SU-DHL-6 (cell line): Measurements from ENCODE around the gene TNFRSF11A.

Experiments used
- H2AFZ ChIP-seq: fragments of 200-600 bp; sonication (generic); 2 replicates; pipeline ENCODE4 v1.6.1; 2014; ENCODE audit warnings: low read depth, mild to moderate bottlenecking, moderate library complexity, mixed read lengths, antibody characterized with exemption, low read length; ENCODE audit not compliant: severe bottlenecking
- H3F3A ChIP-seq: fragments of 200-600 bp; shearing (Covaris generic); 2 replicates; pipeline ENCODE4 v1.6.0; 2016; ENCODE audit warnings: antibody characterized with exemption, mild to moderate bottlenecking; ENCODE audit not compliant: insufficient read depth
- H3K27ac ChIP-seq: fragments of 200-600 bp; sonication (generic); 2 replicates; pipeline ENCODE4 v1.5.1; 2016; ENCODE audit warnings: low read depth, mild to moderate bottlenecking, low read length, moderate library complexity, mixed read lengths
- H3K27me3 ChIP-seq: fragments of 200-600 bp; sonication (generic), shearing (Covaris generic); 2 replicates; pipeline ENCODE4 v1.6.0; 2014; ENCODE audit warnings: mild to moderate bottlenecking, low read length
- H3K36me3 ChIP-seq: fragments of 200-600 bp; sonication (generic); 2 replicates; pipeline ENCODE4 v1.6.1; 2014; ENCODE audit warnings: mild to moderate bottlenecking, low read length, mixed read lengths
- H3K4me2 ChIP-seq: fragments of 300-600, 200-600 bp; shearing (Covaris generic), sonication (generic); 2 replicates; pipeline ENCODE4 v1.6.0; 2014; ENCODE audit warnings: low read length, low read depth, mild to moderate bottlenecking; ENCODE audit not compliant: poor library complexity, severe bottlenecking
- H3K4me3 ChIP-seq: fragments of 200-600 bp; sonication (generic); 2 replicates; pipeline ENCODE4 v1.5.1; 2014; ENCODE audit warnings: antibody characterized with exemption, low read length, mild to moderate bottlenecking, mixed read lengths; ENCODE audit not compliant: insufficient read depth, poor library complexity, severe bottlenecking
- H3K79me2 ChIP-seq: fragments of 200-600 bp; sonication (generic); 2 replicates; pipeline ENCODE4 v1.6.1; 2014; ENCODE audit warnings: mild to moderate bottlenecking, low read length, moderate library complexity; ENCODE audit not compliant: insufficient read depth
- H3K9ac ChIP-seq: fragments of 200-600 bp; sonication (generic); 2 replicates; pipeline ENCODE4 v1.7.0; 2014; ENCODE audit warnings: mild to moderate bottlenecking, low read length
- H3K9me2 ChIP-seq: fragments of 200-600 bp; sonication (generic); replicated peaks from 2 replicates; pipeline ENCODE4 v1.6.1; 2014; ENCODE audit warnings: low read length; ENCODE audit not compliant: insufficient read depth
- H3K9me3 ChIP-seq: fragments of 200-600 bp; sonication (generic); 2 replicates; pipeline ENCODE4 v1.6.1; 2014; ENCODE audit warnings: low read length, mixed read lengths; ENCODE audit not compliant: insufficient read depth
- H4K20me1 ChIP-seq: fragments of 200-600 bp; sonication (generic); 2 replicates; pipeline ENCODE4 v1.6.1; 2014; ENCODE audit warnings: low read depth, mild to moderate bottlenecking, antibody characterized with exemption, low read length, moderate library complexity, mixed read lengths
- CTCF ChIP-seq: fragments of 200-600 bp; sonication (generic); IDR thresholded peaks from one replicate; pipeline ENCODE4 v1.5.1; 2017; ENCODE audit warnings: antibody characterized with exemption, mild to moderate bottlenecking, low read length, moderate library complexity; ENCODE audit not compliant: insufficient read depth, poor library complexity, severe bottlenecking
- EZH2phosphoT487 ChIP-seq: fragments of 200-600 bp; sonication (generic), shearing (Covaris generic); conservative IDR thresholded peaks from 2 replicates; pipeline ENCODE4 v1.6.1; 2018; ENCODE audit warnings: mild to moderate bottlenecking, antibody characterized with exemption, low read length, moderate library complexity, mixed read lengths

The TNFRSF11A gene

DNA sequence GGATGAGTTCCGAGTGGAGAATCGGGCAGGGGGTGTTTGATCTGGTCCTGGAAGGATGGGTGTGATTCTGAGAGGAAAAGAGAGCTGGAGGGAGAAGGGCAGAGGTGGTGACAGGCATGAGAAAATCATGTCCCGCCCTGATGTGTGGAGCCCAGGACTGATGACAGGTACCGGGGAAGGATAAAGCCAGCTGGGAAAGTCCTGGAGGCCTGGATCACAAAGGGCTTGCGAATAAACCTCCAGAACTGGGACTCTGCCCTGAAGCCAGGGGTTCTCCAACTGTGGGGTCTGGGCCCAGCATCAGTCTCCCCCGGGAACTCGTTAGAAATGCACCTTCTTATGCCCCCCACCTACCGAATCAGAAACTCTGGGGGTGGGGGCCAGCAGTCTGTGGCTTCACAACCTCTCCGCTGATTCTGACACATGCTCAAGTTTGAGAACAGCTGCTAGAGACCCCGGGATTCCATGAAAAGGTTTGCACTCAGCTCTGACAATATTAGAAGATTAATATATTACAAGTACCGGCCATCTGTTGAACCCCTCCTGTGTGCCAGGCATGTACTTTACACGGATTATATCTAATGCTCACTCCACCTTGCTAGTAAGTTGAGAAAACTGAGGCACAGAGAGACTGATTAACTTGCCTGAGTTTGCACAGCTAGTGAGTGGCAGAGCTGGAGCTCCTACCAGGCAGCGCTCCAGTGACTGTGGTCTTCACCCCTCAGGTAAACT lies 8.0 kb downstream of the TNFRSF11A start:
- H3F3A ChIP-seq, result no peaks in the 10 kb centered on the region
- H3K9me2 ChIP-seq, result no peaks in the 10 kb centered on the region
- H3K27ac ChIP-seq, result no peak overlapping the region
- TF ChIP-seq CTCF (no peak), EZH2phosphoT487 (no peak)
- no peaks in the 10 kb centered on the region for H3K79me2 ChIP-seq
- H3K4me2 ChIP-seq, result no peak overlapping the region
- H2AFZ ChIP-seq, result no peak overlapping the region
- H3K4me3 ChIP-seq, result no peak overlapping the region
- no peaks in the 10 kb centered on the region for H4K20me1 ChIP-seq
- no peaks in the 10 kb centered on the region for H3K36me3 ChIP-seq
- H3K9ac ChIP-seq, result no peak overlapping the region
- H3K9me3 ChIP-seq, result no peaks in the 10 kb centered on the region
- H3K27me3 ChIP-seq, result no peaks in the 10 kb centered on the region

DNA sequence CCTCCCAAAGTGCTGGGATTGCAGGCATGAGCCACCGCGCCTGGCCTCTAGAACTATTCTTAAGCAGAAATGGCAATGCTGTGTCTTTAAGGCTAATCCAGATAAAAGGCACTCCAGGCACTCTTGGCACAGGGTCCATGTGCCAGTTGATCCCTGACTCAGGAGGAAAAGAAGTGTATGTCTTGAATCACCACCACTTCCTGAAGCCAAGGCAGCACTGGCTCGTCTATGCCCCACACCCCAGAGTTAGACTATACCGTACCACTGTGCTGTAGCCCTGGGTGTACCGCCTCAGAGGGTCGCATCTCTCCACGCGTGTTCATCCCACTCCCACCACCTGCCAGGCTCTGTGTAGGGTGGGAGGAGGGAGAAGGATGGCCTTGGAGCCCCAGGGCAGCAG lies 9.0 kb downstream of the TNFRSF11A start:
- no peak overlapping the region for H3K4me3 ChIP-seq
- H3K27ac ChIP-seq, result no peak overlapping the region
- no peaks in the 10 kb centered on the region for H3F3A ChIP-seq
- no peaks in the 10 kb centered on the region for H4K20me1 ChIP-seq
- H2AFZ ChIP-seq, result no peak overlapping the region
- no peak overlapping the region for H3K9ac ChIP-seq
- H3K36me3 ChIP-seq, result no peaks in the 10 kb centered on the region
- no peaks in the 10 kb centered on the region for H3K79me2 ChIP-seq
- H3K9me3 ChIP-seq, result no peaks in the 10 kb centered on the region
- no peak for TF ChIP-seq EZH2phosphoT487
- TF ChIP-seq CTCF, result no peak
- no peaks in the 10 kb centered on the region for H3K27me3 ChIP-seq
- no peaks in the 10 kb centered on the region for H3K9me2 ChIP-seq
- H3K4me2 ChIP-seq, result no peak overlapping the region

GRCh38 chr18:62335494-62335893 lies 10.4 kb downstream of the TNFRSF11A start:
- no peaks in the 10 kb centered on the region for H4K20me1 ChIP-seq
- H3K9me2 ChIP-seq, result no peaks in the 10 kb centered on the region
- H3F3A ChIP-seq, result no peaks in the 10 kb centered on the region
- no peak overlapping the region for H3K4me3 ChIP-seq
- no peak overlapping the region for H3K9ac ChIP-seq
- H2AFZ ChIP-seq, result no peak overlapping the region
- no peaks in the 10 kb centered on the region for H3K27me3 ChIP-seq
- no peaks in the 10 kb centered on the region for H3K36me3 ChIP-seq
- no peaks in the 10 kb centered on the region for H3K79me2 ChIP-seq
- H3K9me3 ChIP-seq, result no peaks in the 10 kb centered on the region
- no peak overlapping the region for H3K4me2 ChIP-seq
- no peak overlapping the region for H3K27ac ChIP-seq
- no peak for TF ChIP-seq EZH2phosphoT487
- no peak for TF ChIP-seq CTCF
